Loucy (cell line): ENCODE measurements around the gene RAPGEF5.

Experiments used
- H2AFZ ChIP-seq: fragments of 200-600 bp; sonication (generic); 2 replicates; pipeline ENCODE4 v1.6.0; 2016; ENCODE audit warnings: antibody characterized with exemption, mild to moderate bottlenecking, low read length, moderate library complexity
- H3F3A ChIP-seq: fragments of 200-600 bp; 2 replicates; pipeline ENCODE4 v1.6.0; 2016; ENCODE audit warnings: antibody characterized with exemption, low read depth, mild to moderate bottlenecking
- H3K27me3 ChIP-seq: fragments of 200-600 bp; sonication (generic); 2 replicates; pipeline ENCODE4 v1.6.1; 2014; ENCODE audit warnings: low read length, mild to moderate bottlenecking; ENCODE audit not compliant: insufficient read depth, poor library complexity, severe bottlenecking
- H3K36me3 ChIP-seq: fragments of 200-600 bp; sonication (generic); 2 replicates; pipeline ENCODE4 v1.6.1; 2016; ENCODE audit warnings: low read length; ENCODE audit not compliant: insufficient read depth
- H3K4me1 ChIP-seq: fragments of 200-600 bp; sonication (generic); 2 replicates; pipeline ENCODE4 v1.5.1; 2014; ENCODE audit warnings: low read length, mild to moderate bottlenecking; ENCODE audit not compliant: insufficient read depth, poor library complexity, severe bottlenecking
- H3K4me2 ChIP-seq: fragments of 200-600 bp; sonication (generic); 2 replicates; pipeline ENCODE4 v1.6.0; 2014; ENCODE audit warnings: antibody characterized with exemption, low read length, low read depth, mild to moderate bottlenecking; ENCODE audit not compliant: poor library complexity, severe bottlenecking
- H3K4me3 ChIP-seq: fragments of 200-600 bp; sonication (generic); 2 replicates; pipeline ENCODE4 v1.5.1; 2014; ENCODE audit warnings: low read length, mild to moderate bottlenecking, mixed read lengths; ENCODE audit not compliant: poor library complexity, severe bottlenecking
- H3K79me2 ChIP-seq: fragments of 200-600 bp; sonication (generic); 2 replicates; pipeline ENCODE4 v1.6.1; 2014; ENCODE audit warnings: low read length; ENCODE audit not compliant: insufficient read depth
- H3K9ac ChIP-seq: fragments of 200-600 bp; sonication (generic); 2 replicates; pipeline ENCODE4 v1.6.0; 2014; ENCODE audit warnings: mild to moderate bottlenecking, low read depth, low read length, moderate library complexity; ENCODE audit not compliant: poor library complexity, severe bottlenecking
- H3K9me2 ChIP-seq: fragments of 200-600 bp; sonication (generic); replicated peaks from 2 replicates; pipeline ENCODE4 v1.6.1; 2016; ENCODE audit warnings: low read depth, low read length, mixed read lengths
- H3K9me3 ChIP-seq: fragments of 200-600 bp; sonication (generic); 2 replicates; pipeline ENCODE4 v1.6.1; 2014; ENCODE audit warnings: mild to moderate bottlenecking, antibody characterized with exemption, low read length, low read depth; ENCODE audit not compliant: insufficient read depth
- H4K20me1 ChIP-seq: fragments of 200-600 bp; sonication (generic); 2 replicates; pipeline ENCODE4 v1.6.0; 2014; ENCODE audit warnings: antibody characterized with exemption, low read length, mild to moderate bottlenecking; ENCODE audit not compliant: insufficient read depth, poor library complexity, severe bottlenecking
- CTCF ChIP-seq: fragments of 200-600 bp; sonication (generic); conservative IDR thresholded peaks from 2 replicates; pipeline ENCODE4 v1.5.1; 2014; ENCODE audit warnings: mild to moderate bottlenecking, antibody characterized with exemption, low read length
- EZH2phosphoT487 ChIP-seq: fragments of 200-600 bp; IDR thresholded peaks from 2 replicates; pipeline ENCODE4 v1.6.1; 2018; ENCODE audit warnings: antibody characterized with exemption, mild to moderate bottlenecking, moderate library complexity, borderline replicate concordance

The RAPGEF5 gene

GRCh38 chr7:22192801-22193200 is 164.2 kb downstream of the RAPGEF5 start:
- Histone ChIP-seq H3K9me3 (no peaks in the 10 kb centered on the region), H3K4me3 (no peak overlapping the region), H3K79me2 (no peaks in the 10 kb centered on the region), H3K4me2 (no peak overlapping the region), H4K20me1 (no peaks in the 10 kb centered on the region), H3K9ac (no peak overlapping the region), H3K4me1 (no peaks in the 10 kb centered on the region), H3K36me3 (peaks cover 5% of the 10 kb centered on the region; the same call in 1 of the 2 replicates), H2AFZ (no peak overlapping the region), H3F3A (no peaks in the 10 kb centered on the region), H3K27me3 (no peaks in the 10 kb centered on the region), H3K9me2 (no peaks in the 10 kb centered on the region)
- TF ChIP-seq CTCF: no peak
- no peak for TF ChIP-seq EZH2phosphoT487

GRCh38 chr7:22190736-22191135 is 166.2 kb downstream of the RAPGEF5 start:
- no peaks in the 10 kb centered on the region for H4K20me1 ChIP-seq
- peaks cover 5% of the 10 kb centered on the region; the same call in 1 of the 2 replicates for H3K36me3 ChIP-seq
- H3K79me2 ChIP-seq: no peaks in the 10 kb centered on the region
- no peaks in the 10 kb centered on the region for H3K4me1 ChIP-seq
- H3K9me3 ChIP-seq: no peaks in the 10 kb centered on the region
- no peak overlapping the region for H3K4me2 ChIP-seq
- H3K27me3 ChIP-seq: no peaks in the 10 kb centered on the region
- H3K4me3 ChIP-seq: no peak overlapping the region
- no peak for TF ChIP-seq CTCF
- H3F3A ChIP-seq: no peaks in the 10 kb centered on the region
- no peak overlapping the region for H3K9ac ChIP-seq
- no peaks in the 10 kb centered on the region for H3K9me2 ChIP-seq
- no peak overlapping the region for H2AFZ ChIP-seq

GRCh38 chr7:22189741-22190140 is 167.2 kb downstream of the RAPGEF5 start:
- no peak overlapping the region for H3K9ac ChIP-seq
- H4K20me1 ChIP-seq: no peaks in the 10 kb centered on the region
- H3K4me2 ChIP-seq: no peak overlapping the region
- no peak overlapping the region for H3K4me3 ChIP-seq
- H3K79me2 ChIP-seq: no peaks in the 10 kb centered on the region
- no peak overlapping the region for H2AFZ ChIP-seq
- no peaks in the 10 kb centered on the region for H3K4me1 ChIP-seq
- H3K9me3 ChIP-seq: no peaks in the 10 kb centered on the region
- H3K36me3 ChIP-seq: peaks cover 5% of the 10 kb centered on the region; the same call in 1 of the 2 replicates
- no peaks in the 10 kb centered on the region for H3K9me2 ChIP-seq
- H3F3A ChIP-seq: no peaks in the 10 kb centered on the region
- no peak for TF ChIP-seq EZH2phosphoT487
- TF ChIP-seq CTCF: no peak
- no peaks in the 10 kb centered on the region for H3K27me3 ChIP-seq
